ENCODE measurements around the gene RAB39B.

GRCh38 chrX:155237719-155238118 lies 26.6 kb downstream of the RAB39B start:
- TF ChIP-seq POLR2A (IDR thresholded peaks at IDR 0.05; ENCODE audit: low read depth, low read length): no peak
- TF ChIP-seq POLR2AphosphoS5 (IDR thresholded peaks at IDR 0.05; ENCODE audit: low read depth, low read length): no peak
- no peak for TF ChIP-seq TAF1 (IDR thresholded peaks at IDR 0.05; ENCODE audit: low read depth, low read length)
- no peak for TF ChIP-seq SPI1 (IDR thresholded peaks at IDR 0.05; ENCODE audit: low read depth, low read length)
- no peak for TF ChIP-seq POU2F2 (IDR thresholded peaks at IDR 0.05; ENCODE audit: low read depth, low read length)
- no peak for TF ChIP-seq PAX5 (IDR thresholded peaks at IDR 0.05; ENCODE audit: insufficient read depth, low read length, severe bottlenecking)
